Dermis microvascular lymphatic vessel endothelial cell (primary cell): ENCODE measurements around the gene TTLL4. TPM values are rescaled to one million over a fixed set of nuclear protein-coding genes. Genes with fewer than 3 reads are reported as not detected.

Experiments
- DNase-seq, 2 donors: peaks; one replicate each; pipeline versions ENCODE4 v3.0.0 to v3.0.0-alpha.2; 2010; ENCODE audit warnings: low read depth in 2 of 2
- total RNA-seq: library from RNA; depleted of rRNA; stranded (reverse); fragments of >200 nt; gene quantifications from 2 replicates; pipeline ENCODE4 v1.2.1, GENCODE V29; 2014

TTLL4 gene
- total RNA-seq, 1 donor from 2014 or later, result 5.4 TPM

DNA sequence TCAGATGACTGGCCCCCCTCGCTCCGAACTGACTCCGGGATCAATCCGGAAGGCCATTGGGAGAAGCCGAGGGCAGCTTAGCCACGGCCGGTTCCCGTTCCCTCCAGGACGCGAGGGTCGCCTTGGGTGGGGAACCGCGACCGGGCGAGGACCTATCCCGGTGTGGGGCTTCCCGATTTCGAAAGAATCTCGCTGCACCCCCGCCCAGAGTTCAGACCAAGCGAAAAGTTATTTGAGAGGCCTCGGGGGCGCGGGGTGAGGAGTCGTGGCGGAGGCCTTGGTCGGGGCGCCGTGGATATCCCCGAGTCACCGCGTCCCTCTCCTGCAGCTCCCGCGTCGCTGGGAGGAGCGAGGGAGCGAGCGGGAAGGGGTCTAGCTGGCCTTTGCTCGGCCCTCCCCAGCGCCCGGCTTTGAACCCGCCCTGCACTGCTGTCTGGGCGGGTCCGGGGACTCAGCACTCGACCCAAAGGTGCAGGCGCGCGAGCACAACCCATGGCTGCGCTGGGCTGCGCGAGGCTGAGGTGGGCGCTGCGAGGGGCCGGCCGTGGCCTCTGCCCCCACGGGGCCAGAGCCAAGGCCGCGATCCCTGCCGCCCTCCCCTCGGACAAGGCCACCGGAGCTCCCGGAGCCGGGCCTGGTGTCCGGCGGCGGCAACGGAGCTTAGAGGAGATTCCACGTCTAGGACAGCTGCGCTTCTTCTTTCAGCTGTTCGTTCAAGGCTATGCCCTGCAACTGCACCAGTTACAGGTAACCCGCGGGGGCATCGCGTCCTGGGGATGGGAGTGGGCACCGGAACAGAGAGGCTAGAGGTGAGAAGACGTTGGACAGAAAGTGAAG lies 71.3 kb downstream of the TTLL4 start, which contains the start of gene CYP27A1:
Gene CYP27A1, plus strand, starts transcription at position 457 of the 837 bp plus-strand sequence. Its CDS starts 36 bp downstream, at position 493.
- peak in 1 of 2 donors; percentile 28 for DNase-seq

DNA sequence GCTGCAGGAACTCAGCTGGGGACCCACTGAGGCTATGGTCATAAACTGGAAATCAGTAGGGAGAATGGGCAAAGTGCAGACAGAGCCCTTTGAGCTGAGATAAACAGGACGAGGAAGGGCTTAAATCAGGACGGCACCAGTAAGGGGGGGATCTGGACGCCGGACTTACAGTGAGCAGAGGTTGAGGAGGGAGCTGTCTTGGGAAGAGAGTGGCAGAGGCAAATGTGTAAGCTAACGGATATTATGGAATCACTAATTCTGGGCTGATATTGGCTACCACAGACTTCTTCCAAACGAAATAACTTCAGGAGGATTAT lies 71.9 kb downstream of the TTLL4 start:
- peak in 1 of 2 donors; percentile 4 for DNase-seq

DNA sequence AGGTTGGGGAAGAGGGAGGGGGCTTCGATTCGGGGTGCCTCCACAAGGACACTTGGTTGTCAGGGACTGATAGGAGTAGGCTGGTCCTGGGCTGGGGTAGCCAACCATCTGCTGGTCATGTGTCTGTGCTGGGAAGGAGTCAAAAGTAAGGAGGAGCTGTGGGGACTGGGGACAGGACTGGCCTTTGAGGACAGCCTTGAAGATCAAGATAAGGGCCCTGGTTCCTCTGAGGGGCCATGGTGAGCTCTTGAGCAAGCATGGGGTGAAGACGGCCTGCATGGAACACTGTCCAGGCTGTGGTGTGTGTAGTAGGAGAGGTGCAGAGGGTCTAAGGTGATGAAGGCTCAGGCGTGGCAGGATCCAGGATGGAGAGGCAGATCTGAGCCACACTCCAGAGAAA lies 73.1 kb downstream of the TTLL4 start:
- no peak for DNase-seq

GRCh38 chr2:218785103-218785502 lies 74.5 kb downstream of the TTLL4 start:
- DNase-seq, result no peak

- DNase-seq, result no peak
Observed at GRCh38 chr2:218786133-218786532, 75.5 kb downstream of the TTLL4 start.

- DNase-seq, result no peak
Observed at GRCh38 chr2:218788529-218789255, 78.1 kb downstream of the TTLL4 start.

DNA sequence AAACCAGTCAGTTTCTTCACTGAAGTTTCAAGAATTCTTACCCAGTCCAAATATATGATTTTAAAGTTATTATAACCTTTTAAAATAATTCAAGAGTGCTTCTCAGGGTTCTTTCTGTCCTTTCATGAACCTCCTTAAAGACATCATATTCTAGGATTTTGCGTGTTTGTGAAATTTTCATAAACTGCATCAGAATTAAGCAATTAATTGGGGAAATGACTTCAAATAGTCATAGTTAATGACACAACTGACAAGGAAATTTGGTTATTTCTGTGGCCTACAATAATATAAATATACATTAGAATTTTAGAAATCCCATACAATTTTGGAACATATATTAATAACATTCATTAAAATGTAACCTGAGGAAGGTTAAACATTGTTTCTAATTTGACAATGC lies 81.8 kb downstream of the TTLL4 start:
- no peak for DNase-seq

GRCh38 chr2:218796691-218797090 lies 86.1 kb downstream of the TTLL4 start:
- DNase-seq, result no peak

GRCh38 chr2:218798767-218799504 lies 88.3 kb downstream of the TTLL4 start:
- DNase-seq, result no peak

- DNase-seq, result no peak
Observed at GRCh38 chr2:218799990-218800389, 89.4 kb downstream of the TTLL4 start.

- DNase-seq, result no peak
Observed at GRCh38 chr2:218802386-218802994, 91.9 kb downstream of the TTLL4 start.

DNA sequence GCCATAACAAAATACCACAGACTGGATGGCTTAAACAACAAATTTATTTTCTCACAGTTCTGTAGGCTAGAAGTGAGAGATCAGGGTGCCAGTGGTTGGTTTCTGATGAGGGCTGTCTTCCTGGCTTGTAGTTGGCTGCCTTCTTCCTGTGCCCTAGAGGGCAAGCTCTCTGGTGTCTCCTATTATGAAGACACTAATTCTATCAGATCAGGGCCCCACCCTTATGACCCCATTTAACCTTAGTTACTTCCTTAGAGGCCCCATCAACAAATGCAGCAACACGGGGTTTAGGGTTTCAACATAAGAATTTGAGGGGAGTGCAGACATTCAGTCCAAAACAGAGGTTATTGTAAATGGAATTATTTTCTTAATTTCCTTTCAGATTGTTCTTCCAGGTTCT lies 94.2 kb downstream of the TTLL4 start:
- no peak for DNase-seq

Other genes with a start within 250 kb of the TTLL4 start
- 7.3 and 8.3 TPM in 2 replicates for gene USP37, start 142.5 kb upstream of the TTLL4 start, total RNA-seq
- 46.3 and 53.9 TPM in 2 replicates for gene CNOT9, start 142.0 kb upstream of the TTLL4 start, total RNA-seq
- 0.76 and 1.4 TPM in 2 replicates for gene PLCD4, start 102.9 kb upstream of the TTLL4 start, total RNA-seq
- gene ZNF142, start 51.2 kb upstream of the TTLL4 start, total RNA-seq, result 4.4 and 7.3 TPM in 2 replicates
- gene BCS1L, start 51.2 kb upstream of the TTLL4 start, total RNA-seq, result 22.3 and 23.4 TPM in 2 replicates
- 29.8 and 34.4 TPM in 2 replicates for gene RNF25, start 38.8 kb upstream of the TTLL4 start, total RNA-seq
- 4.7 and 10.5 TPM in 2 replicates for gene STK36, start 38.7 kb upstream of the TTLL4 start, total RNA-seq
- gene CYP27A1, start 71.3 kb downstream of the TTLL4 start, total RNA-seq, result 6.2 and 19.2 TPM in 2 replicates
- gene PRKAG3, start 121.0 kb downstream of the TTLL4 start, total RNA-seq, result not detected in 2 replicates
- gene WNT6, start 149.0 kb downstream of the TTLL4 start, total RNA-seq, result not detected in 2 replicates
- not detected in 2 replicates for gene WNT10A, start 170.0 kb downstream of the TTLL4 start, total RNA-seq
- not detected in 2 replicates for gene CDK5R2, start 248.8 kb downstream of the TTLL4 start, total RNA-seq